ENCODE measurements around the gene IRAK2.
"Not testable (repeated sequence)": the region's sequence is repeated elsewhere in the genome, so short reads cannot be mapped to it uniquely, and the experiment has no call there.

IRAK2 gene

DNA sequence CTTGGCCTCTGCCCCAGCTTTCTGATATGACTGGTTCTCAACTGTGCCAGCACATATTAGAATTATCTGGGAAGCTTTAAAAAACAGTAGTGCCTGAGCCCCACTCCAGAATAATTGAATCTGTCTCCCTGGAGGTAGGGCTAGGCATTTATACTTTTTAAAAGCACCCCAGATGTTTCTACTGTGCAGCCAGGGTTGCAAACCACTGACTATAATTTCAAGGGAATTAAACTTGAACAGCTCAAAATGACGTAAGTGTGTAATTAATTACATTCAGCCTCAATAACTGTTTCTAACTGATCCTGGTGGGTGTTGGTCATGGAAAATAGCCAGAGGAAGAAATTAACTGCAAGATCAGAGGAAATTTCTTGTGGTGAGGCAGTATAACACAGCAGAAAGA, 4.4 kb upstream of the IRAK2 start:
- DNase-seq (ENCODE audit: low read depth in 3 of 3) = no peak

DNA sequence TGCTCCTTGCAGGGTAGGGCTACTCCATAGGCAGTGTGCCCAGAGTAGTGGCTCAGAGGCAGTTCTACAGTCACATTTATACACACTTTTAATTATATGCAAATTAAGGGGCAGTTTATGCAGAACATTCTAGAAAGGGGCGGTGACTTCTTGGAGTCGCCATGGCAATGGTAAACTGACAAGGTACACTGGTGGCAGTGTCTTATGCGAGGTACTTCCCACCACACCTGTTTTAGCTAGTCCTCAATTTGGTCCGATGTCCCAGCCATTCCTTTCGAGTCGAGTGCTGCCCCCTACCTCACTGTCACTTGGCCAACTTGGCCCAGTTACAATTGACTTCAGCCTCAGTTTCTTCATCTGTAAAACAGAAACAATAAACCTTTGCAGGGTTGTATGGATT, 3.8 kb upstream of the IRAK2 start:
- no peak for DNase-seq (ENCODE audit: low read depth in 3 of 3)

DNA sequence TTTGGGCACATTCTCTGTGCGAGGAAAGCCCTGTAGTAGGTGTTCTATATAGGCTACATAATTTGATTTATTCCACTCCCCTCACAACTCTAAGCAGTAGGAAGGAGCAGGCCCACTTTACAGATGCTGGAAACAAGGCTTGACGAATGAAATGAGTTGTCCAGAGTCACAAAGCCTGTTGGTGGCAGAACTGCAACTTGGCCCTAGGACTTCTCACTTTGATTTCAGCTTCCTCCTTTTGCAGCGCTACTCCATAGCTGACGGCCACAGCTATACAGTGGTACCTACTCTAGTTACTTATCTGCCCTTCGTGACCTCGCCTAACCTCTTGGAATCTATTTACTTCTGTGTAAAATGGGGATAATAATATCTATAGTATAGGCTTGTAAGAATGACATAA, 2.5 kb upstream of the IRAK2 start:
- no peak for DNase-seq (ENCODE audit: low read depth in 3 of 3)

DNA sequence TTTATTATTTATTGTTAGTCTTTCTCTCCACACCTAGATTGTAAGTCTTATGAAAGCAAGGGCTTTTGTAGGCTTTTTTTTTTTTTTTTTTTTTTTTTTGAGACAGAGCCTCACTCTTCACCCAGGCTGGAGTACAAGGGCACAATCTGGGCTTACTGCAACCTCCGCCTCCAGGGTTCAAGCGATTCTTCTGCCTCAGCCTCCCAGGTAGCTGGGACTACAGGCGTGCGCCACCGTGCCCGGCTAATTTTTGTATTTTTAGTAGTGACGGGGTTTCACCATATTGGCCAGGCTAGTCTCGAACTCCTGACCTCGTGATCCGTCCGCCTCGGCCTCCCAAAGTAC, 546 bp upstream of the IRAK2 start:
- not testable (repeated sequence) for DNase-seq (ENCODE audit: low read depth in 3 of 3)

DNA sequence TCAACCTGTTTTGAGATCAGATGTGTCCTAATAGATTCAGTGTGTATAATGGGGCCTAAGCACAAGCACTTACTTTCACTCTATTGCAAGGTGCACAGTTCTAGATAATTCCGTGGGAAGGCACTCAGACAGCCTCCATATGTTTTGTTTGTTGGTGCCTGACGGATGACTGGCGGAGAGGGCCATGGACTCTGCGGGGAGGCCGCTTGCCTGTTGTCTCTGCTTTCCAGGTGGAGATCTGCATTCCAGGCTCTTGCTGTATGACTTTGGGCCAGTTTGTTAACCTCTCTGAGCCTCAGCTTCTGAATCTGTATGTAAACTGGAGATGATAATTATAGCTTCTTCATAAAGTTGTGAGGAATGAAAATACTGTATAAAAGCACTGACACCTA, 1.5 kb downstream of the IRAK2 start:
- DNase-seq (ENCODE audit: low read depth in 3 of 3) = no peak

DNA sequence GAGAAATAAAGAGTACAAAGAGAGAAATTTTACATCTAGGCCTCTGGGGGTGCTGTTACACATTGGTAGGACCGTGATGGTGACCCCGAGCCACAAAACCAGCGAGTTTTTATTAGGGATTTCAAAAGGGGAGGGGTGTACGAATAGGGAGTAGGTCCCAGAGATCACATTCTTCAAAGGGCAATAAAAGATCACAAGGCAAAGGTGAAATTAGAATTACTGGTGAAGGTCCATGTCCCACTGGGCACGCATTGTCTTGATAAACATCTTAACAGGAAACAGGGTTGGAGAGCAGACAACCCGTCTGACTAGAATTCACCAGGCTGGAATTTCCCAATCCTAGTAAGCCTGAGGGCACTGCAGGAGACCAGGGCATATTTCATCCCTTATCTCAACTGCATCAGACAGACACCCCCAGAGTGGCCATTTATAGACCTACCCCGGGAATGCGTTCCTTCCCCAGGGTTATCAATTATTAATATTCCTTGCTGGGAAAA, 4.3 kb downstream of the IRAK2 start:
- DNase-seq (ENCODE audit: low read depth in 3 of 3) = no peak

DNA sequence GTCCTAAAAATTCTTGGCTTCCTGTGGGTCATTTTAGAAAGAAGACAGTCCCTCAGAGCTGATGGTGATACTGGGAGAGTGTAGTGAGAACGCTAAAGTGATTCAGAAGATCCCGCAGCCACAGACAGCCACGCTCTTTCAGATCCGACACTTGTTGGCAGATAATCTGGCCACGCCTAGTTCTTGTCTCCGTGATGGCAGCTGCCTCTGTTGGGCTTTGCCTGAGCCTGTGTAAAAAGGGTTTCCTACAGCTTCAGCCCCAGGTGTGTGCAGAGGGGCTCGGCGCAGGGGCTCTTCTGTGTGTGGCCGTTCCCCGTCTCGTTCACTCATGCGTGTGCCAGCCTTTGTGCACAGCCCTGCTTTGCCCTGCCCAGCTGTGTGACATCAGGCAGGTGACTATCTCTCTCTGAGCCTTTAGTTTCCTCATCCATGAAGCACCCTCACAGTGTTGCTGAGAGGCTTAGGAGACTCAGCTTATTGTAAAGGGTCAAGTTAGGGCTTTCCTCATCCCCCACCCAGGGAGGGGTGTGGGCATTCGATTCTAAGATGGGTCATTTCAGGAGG, 6.3 kb downstream of the IRAK2 start:
- DNase-seq (ENCODE audit: low read depth in 3 of 3) = no peak

DNA sequence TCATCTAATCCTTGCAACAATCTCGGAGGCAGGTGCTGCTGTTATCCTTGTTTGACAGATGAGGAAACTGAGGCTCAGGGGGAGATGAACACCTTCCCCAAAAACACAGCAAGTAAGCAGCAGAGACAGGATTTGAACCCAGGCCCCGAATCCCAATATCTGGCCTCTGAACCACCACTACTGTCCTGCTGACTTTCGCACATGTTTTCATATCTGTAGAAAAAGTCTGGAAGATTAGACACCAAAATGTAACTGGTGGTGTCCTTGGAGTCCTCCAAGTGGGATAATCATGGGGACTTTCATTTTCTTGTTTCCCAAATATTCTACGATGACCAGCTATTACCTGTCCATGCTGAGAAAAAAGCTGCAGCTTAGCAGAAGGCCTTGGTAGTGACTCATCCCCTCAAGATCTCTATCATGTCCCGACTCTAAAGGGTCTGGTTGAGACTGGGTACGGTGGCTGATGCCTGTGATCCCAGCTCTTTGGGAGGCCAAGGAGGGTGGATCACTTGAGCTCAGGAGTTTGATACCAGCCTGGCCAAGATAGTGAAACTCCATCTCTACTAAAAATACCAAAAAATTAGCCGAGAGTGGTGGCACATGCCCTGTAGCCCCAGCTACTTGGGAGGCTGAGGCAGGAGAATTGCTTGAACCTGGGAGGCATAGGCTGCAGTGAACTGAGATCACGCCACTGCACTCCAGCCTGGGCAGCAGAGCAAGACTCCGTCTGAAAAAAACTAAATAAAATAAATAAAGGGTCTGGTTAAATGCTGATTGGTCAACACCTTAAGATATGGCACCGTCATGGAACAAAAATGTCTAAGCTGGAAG, 8.6 kb downstream of the IRAK2 start:
- DNase-seq (ENCODE audit: low read depth in 3 of 3) = no peak

DNA sequence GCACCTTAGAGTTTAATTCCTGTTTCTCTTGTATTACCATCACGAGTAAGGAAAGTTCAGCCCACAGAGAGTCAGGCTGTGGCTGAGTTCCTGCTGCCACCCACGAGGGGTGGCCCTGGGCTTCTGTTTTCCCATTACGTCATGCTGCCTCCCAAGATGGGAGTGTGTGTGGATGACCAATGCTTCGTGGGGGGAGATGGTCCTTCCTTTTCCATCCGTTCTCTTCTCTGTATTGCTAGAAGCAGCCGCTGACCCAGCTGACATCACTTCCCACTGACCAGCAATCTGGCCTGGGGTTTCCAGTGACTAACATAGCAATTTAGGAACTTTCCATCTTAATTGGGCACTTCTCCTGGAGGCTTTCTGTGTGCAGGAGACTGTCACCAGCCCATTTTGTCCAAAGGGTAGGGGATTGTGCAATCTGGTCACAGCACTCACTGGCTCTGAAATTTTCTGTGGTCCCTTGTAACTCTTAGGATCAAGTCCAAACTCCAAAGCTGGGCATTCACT, 9.3 kb downstream of the IRAK2 start:
- no peak for DNase-seq (ENCODE audit: low read depth in 3 of 3)

DNA sequence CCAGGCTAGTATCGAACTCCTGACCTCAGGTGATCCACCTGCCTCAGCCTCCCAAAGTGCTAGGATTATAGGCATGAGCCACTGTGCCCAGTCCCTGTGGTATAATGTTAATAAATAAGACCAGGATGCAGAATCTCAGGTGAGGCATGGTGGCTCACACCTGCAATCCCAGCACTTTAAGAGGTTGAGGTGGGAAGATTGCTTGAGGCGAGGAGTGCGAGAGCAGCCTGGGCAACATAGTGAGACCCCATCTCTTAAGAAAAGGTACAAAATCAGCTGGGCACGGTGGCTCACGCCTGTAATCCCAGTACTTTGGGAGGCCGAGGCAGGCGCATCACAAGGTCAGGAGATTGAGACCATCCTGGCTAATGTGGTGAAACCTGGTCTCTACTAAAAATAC, 10.6 kb downstream of the IRAK2 start:
- DNase-seq (ENCODE audit: low read depth in 3 of 3) = not testable (repeated sequence)

DNA sequence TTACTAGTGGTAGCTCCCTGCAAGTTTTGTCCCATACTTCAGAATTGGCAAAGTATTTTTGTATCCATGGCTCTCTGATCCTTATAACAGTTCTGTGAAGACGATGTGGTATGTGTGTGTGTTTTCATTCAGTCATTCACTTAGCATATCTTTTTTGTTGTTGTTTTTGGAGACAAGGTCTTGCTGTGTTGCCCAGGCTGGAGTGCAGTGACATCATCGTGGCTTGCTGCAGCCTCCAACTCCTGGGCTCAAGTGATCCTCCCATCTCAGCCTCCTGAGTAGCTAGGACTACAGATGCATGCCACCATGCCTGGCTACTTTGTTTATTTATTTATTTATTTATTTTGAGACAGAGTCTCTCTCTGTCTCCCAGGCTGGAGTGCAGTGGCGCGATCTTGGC, 11.4 kb downstream of the IRAK2 start:
- not testable (repeated sequence) for DNase-seq (ENCODE audit: low read depth in 3 of 3)

DNA sequence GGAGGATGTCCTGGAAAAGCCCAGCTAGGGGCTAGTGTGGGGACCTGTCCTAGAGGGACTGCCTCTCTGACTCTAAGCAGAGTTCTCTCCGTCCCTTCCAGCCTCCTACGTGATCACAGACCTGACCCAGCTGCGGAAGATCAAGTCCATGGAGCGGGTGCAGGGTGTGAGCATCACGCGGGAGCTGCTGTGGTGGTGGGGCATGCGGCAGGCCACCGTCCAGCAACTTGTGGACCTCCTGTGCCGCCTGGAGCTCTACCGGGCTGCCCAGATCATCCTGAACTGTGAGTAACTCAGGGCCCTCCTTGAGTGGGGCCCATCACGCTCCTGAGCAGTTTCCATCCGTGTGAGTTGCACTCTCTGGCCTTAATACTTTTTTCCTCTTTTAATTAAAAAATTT, 13.0 kb downstream of the IRAK2 start:
- DNase-seq (ENCODE audit: low read depth in 3 of 3) = no peak

DNA sequence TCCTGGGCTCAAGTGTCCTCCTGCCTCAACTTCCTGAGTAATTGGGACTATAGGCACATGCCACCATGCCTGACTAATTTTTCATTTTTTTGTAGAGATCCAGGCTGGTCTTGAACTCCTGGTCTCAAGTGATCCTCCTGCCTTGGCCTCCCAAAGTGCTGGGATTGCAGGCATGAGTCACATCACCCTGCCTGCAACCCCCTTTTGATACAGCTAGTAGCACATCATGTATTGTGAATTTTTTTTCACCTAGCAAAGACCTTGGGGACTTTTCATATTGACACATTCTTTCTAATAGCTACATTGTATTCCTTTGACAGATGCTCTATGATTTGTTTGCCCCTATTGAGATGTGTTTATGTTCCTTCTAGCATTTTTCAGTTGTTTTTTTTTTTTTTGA, 14.2 kb downstream of the IRAK2 start:
- DNase-seq (ENCODE audit: low read depth in 3 of 3) = no peak

DNA sequence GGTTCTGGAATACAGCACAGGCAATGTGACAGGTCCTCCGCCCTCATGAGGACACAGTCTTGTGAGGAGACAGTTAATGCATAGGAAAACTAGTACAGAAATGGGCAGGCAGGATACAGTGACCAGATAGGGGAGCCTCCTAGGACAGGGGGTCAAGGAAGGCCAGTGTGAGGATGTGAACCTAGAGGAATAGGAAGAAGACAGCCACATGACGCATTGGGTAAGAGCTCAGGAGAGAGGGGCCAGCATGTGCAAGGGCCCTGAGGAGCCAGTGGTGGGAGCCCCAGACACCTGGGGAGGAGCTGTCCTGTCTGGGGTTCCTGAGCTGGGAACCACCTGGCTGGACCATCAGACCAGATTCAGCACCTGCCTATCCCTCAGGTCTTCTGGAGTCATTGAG, 15.6 kb downstream of the IRAK2 start:
- no peak for DNase-seq (ENCODE audit: low read depth in 3 of 3)

DNA sequence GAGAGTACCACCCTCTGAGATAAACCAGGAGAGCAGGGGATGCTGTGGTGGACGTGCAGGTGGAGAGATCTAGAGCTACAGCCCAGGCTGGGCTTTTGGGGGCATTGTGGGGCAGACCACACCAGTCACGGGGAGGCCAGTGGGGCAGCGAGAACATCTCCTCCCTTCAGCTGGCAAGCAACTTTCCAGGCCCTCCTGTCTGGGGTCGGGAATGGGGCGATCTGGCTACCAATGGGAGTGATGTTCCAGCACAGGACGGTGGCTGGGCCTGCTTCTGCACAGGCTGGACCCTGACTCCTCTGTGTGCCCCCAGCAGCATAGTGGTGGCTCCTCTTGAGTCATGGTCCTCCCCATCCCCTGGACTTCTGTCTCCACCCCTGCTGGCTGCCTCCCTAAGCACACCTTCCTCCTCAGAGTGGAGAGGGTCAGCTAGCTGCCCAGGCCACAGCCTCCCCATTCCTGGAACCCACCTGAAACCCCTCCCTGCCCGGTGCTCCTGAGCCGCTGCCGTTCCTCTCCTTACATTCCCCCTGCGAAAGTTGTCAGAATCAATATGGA, 16.1 kb downstream of the IRAK2 start:
- DNase-seq (ENCODE audit: low read depth in 3 of 3) = no peak

DNA sequence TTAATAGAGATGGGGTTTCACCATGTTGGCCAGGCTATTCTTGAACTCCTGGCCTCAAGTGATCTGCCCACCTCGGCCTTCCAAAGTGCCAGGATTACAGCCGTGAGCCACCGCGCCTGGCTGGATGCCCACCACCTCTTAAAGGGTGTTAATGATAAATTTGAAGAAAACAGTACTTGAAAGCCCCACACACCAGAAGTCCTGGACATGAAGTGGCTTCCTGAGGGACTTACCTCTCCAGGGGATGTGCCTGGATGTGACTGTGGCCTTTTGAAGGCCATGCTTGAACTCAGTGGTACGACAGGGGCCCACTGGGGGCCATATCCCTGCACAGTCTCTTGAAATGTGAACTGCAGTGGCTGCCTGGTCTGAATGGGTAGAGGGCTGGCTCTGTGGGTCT, 18.2 kb downstream of the IRAK2 start:
- no peak for DNase-seq (ENCODE audit: low read depth in 3 of 3)

DNA sequence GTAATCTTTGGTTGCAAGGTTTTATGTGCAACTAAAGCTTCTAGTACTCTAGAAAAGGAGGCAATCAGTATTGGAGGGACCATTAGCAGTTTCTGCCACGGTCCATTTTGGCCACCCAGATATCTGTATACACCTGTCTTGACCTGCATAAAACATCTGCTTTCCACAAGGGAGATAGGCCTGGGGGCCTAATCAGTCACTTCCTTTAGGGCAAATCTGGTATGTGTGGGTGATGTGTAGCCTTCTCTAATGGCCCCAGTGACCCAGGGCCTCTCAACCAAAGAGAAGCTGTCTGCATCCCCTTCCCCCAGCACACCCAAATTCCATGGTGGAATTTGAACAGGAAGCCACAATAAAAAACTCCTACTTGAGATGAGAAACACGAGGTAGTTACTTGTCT, 19.5 kb downstream of the IRAK2 start:
- DNase-seq (ENCODE audit: low read depth in 3 of 3) = no peak

DNA sequence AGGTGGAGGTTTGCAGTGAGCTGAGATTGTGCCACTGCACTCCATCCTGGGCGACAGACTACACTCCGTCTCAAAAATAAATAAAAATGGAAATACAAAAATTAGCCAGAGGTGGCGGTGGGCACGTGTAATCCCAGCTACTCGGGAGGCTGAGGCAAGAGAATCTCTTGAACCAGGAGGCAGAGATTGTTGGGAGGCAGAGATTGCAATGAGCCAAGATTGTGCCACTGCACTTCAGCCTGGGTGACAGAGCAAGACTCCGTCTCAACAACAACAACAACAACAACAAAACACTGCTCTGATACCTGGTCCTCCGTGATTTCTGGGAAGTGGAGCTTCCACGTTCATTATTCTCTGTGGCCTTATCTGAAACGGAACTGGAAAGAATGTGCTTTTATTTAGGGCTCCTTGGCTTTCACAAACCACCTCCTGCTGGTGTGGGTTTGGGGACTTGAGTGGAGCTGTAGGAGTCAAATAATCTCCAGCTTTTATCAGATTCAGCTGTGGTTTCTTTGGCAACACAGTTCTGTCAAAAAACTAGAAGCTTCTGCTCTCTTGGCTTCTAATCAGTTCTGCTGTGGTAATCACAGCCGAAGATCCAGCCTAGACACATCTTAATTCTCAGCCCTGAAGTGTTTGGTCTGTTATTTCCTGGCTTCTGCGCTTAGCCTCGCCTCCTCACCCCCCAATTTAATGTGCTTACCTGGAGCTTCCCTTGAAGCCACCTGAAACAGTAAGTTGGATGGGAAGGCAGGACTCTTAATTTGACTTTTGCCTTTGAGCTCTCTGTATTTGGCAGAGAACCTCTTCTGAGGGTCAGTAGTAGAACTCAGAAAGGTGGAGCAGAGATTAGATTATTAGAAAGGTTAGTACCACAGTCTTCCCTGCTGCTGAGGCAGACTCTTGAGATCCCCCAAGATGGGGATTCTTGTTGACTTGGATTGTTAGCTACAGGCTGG, 21.4 kb downstream of the IRAK2 start:
- DNase-seq (ENCODE audit: low read depth in 3 of 3) = no peak

DNA sequence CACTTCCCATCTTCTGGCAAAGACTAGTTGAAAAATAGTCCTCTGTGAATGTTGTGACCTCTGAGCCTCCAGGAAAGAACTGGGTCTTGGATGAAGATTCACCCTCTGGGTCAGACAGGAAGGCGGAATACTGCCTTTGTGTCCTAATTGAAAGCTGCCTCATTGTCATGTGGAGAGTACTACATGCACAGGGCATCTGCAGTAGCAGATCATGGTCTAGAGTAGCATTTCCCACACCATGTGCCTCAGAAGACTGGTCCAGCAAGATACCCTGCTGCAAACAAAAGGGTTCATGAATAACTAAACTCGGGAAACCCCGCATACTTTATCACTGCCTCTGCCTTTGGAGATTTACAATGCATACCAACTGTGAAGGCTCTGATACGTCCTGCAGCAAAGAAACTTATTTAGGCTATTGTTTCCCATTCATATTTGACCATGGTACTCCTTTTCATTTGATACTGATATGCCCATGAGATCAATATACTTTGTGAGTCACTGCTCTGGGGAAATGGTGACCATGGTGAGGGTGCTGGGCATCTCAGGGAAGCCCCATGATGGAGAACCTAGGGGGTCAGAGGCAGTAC, 22.7 kb downstream of the IRAK2 start:
- DNase-seq (ENCODE audit: low read depth in 3 of 3) = no peak

DNA sequence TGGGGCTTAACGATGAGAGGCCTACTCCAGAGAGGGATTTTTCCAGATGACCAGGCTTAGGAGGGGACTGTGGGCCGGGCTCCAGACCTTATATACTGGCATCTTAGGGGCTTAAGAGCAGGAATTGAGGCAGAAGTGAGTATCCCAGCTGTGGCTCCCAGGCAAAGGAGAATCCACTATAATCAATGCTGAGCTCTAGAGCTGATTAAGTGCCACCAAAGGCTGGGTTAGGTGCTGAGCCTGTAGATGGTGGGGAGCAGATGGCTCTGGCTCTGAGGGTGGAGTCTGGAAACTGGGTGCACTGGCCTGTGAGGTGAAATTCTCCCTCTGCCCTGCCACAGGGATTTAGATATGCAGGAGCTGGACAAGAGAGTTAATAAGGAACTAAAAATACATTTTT, 23.2 kb downstream of the IRAK2 start:
- no peak for DNase-seq (ENCODE audit: low read depth in 3 of 3)

DNA sequence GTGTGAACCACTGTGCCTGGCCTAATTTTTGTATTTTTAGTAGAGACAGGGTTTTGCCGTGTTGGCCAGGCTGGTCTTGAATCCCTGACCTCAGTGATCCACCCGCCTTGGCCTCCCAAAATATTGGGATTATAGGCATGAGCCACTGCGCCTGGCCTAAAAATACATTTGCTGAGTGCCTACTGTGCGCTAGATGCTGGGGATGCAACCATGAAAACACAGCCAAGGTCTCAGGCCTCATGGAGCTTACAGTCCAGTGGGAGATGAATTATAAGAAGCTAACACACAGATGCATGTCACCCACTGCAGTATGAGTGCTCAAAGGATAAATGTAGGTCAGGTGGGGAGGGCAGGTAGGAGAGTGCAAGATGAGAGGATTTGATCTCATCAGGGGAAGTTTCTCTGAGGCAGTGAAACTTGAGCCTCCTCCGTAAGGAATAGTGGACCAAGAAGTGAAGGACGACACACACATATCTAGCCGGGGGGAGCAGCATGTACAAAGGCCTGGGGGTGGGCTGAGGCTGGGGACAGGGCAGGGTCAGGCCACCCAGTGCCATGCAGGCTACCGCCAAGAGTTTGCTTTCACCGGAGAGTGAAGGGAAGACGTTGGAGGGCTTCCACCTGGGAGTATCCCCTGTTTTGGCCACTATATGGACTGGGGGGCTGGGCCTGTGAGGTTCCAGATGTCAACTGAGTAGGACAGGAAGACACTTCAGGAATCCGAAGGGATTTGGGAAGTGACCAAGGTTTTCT, 24.3 kb downstream of the IRAK2 start:
- DNase-seq (ENCODE audit: low read depth in 3 of 3) = no peak
